Measurements from ENCODE around the gene CAPN8. TPM values are rescaled to one million over a fixed set of nuclear protein-coding genes. Genes with fewer than 3 reads are reported as not detected.

Gene CAPN8
- total RNA-seq, 1 experiment from 2014 or later, result 0.28 TPM

DNA sequence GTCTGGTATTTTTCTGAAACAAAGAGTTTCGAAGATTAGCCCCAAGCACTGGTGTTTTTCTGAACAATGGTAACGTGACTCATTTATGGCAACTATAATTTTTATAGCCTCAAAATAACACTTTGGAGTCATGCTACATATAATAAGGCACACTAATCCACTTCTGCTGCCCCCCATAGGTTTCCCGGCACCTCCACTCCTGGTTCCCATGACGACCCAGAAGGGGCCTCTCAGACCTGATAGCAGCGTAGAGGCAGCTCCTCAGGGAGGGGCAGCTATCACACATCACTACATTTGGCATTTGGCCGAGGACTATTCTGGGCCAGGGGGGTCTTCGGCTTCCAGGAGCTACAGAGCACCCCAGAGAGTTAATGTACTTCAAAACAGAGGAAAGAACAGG lies 23.3 kb downstream of the CAPN8 start:
- peaks cover 16% of the 10 kb centered on the region for H3K9me3 Mint-ChIP-seq
- POLR2A ChIA-PET, result no interaction called here
- TF ChIP-seq ELF4 (CRISPR knock-in tag; IDR thresholded peaks at IDR 0.05; ENCODE audit: low read depth), result no peak
- TF ChIP-seq, protein P1, sequence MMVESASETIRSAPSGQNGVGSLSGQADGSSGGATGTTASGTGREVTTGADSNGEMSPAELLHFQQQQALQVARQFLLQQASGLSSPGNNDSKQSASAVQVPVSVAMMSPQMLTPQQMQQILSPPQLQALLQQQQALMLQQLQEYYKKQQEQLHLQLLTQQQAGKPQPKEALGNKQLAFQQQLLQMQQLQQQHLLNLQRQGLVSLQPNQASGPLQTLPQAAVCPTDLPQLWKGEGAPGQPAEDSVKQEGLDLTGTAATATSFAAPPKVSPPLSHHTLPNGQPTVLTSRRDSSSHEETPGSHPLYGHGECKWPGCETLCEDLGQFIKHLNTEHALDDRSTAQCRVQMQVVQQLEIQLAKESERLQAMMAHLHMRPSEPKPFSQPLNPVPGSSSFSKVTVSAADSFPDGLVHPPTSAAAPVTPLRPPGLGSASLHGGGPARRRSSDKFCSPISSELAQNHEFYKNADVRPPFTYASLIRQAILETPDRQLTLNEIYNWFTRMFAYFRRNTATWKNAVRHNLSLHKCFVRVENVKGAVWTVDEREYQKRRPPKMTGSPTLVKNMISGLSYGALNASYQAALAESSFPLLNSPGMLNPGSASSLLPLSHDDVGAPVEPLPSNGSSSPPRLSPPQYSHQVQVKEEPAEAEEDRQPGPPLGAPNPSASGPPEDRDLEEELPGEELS (CRISPR knock-in tag; IDR thresholded peaks at IDR 0.05), result no peak
- no peak for TF ChIP-seq IRF2 (CRISPR knock-in tag; IDR thresholded peaks at IDR 0.05; ENCODE audit: borderline replicate concordance, low read depth)
- TF ChIP-seq, protein P2, sequence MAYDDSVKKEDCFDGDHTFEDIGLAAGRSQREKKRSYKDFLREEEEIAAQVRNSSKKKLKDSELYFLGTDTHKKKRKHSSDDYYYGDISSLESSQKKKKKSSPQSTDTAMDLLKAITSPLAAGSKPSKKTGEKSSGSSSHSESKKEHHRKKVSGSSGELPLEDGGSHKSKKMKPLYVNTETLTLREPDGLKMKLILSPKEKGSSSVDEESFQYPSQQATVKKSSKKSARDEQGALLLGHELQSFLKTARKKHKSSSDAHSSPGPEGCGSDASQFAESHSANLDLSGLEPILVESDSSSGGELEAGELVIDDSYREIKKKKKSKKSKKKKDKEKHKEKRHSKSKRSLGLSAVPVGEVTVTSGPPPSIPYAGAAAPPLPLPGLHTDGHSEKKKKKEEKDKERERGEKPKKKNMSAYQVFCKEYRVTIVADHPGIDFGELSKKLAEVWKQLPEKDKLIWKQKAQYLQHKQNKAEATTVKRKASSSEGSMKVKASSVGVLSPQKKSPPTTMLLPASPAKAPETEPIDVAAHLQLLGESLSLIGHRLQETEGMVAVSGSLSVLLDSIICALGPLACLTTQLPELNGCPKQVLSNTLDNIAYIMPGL (CRISPR knock-in tag; IDR thresholded peaks at IDR 0.05), result no peak
- TF ChIP-seq MXD4 (CRISPR knock-in tag; IDR thresholded peaks at IDR 0.05; ENCODE audit: borderline replicate concordance), result no peak
- TF ChIP-seq, protein P3, sequence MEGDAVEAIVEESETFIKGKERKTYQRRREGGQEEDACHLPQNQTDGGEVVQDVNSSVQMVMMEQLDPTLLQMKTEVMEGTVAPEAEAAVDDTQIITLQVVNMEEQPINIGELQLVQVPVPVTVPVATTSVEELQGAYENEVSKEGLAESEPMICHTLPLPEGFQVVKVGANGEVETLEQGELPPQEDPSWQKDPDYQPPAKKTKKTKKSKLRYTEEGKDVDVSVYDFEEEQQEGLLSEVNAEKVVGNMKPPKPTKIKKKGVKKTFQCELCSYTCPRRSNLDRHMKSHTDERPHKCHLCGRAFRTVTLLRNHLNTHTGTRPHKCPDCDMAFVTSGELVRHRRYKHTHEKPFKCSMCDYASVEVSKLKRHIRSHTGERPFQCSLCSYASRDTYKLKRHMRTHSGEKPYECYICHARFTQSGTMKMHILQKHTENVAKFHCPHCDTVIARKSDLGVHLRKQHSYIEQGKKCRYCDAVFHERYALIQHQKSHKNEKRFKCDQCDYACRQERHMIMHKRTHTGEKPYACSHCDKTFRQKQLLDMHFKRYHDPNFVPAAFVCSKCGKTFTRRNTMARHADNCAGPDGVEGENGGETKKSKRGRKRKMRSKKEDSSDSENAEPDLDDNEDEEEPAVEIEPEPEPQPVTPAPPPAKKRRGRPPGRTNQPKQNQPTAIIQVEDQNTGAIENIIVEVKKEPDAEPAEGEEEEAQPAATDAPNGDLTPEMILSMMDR (IDR thresholded peaks at IDR 0.05), result no peak
- TF ChIP-seq, protein P4, sequence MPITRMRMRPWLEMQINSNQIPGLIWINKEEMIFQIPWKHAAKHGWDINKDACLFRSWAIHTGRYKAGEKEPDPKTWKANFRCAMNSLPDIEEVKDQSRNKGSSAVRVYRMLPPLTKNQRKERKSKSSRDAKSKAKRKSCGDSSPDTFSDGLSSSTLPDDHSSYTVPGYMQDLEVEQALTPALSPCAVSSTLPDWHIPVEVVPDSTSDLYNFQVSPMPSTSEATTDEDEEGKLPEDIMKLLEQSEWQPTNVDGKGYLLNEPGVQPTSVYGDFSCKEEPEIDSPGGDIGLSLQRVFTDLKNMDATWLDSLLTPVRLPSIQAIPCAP (CRISPR knock-in tag; IDR thresholded peaks at IDR 0.05), result no peak
- TF ChIP-seq NR1H2 (CRISPR knock-in tag; IDR thresholded peaks at IDR 0.05), result no peak
- no peak for TF ChIP-seq ATF1 (CRISPR knock-in tag; IDR thresholded peaks at IDR 0.05)
- TF ChIP-seq, protein P5, sequence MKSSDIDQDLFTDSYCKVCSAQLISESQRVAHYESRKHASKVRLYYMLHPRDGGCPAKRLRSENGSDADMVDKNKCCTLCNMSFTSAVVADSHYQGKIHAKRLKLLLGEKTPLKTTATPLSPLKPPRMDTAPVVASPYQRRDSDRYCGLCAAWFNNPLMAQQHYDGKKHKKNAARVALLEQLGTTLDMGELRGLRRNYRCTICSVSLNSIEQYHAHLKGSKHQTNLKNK (CRISPR knock-in tag; IDR thresholded peaks at IDR 0.05), result no peak
- TF ChIP-seq, protein P6, sequence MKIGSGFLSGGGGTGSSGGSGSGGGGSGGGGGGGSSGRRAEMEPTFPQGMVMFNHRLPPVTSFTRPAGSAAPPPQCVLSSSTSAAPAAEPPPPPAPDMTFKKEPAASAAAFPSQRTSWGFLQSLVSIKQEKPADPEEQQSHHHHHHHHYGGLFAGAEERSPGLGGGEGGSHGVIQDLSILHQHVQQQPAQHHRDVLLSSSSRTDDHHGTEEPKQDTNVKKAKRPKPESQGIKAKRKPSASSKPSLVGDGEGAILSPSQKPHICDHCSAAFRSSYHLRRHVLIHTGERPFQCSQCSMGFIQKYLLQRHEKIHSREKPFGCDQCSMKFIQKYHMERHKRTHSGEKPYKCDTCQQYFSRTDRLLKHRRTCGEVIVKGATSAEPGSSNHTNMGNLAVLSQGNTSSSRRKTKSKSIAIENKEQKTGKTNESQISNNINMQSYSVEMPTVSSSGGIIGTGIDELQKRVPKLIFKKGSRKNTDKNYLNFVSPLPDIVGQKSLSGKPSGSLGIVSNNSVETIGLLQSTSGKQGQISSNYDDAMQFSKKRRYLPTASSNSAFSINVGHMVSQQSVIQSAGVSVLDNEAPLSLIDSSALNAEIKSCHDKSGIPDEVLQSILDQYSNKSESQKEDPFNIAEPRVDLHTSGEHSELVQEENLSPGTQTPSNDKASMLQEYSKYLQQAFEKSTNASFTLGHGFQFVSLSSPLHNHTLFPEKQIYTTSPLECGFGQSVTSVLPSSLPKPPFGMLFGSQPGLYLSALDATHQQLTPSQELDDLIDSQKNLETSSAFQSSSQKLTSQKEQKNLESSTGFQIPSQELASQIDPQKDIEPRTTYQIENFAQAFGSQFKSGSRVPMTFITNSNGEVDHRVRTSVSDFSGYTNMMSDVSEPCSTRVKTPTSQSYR (CRISPR knock-in tag; IDR thresholded peaks at IDR 0.05), result no peak
- TF ChIP-seq ZNF396 (CRISPR knock-in tag; IDR thresholded peaks at IDR 0.05; ENCODE audit: borderline replicate concordance), result no peak
- TF ChIP-seq, protein P7, sequence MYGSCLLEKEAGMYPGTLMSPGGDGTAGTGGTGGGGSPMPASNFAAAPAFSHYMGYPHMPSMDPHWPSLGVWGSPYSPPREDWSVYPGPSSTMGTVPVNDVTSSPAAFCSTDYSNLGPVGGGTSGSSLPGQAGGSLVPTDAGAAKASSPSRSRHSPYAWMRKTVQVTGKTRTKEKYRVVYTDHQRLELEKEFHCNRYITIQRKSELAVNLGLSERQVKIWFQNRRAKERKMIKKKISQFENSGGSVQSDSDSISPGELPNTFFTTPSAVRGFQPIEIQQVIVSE (CRISPR knock-in tag; IDR thresholded peaks at IDR 0.05; ENCODE audit: borderline replicate concordance), result no peak
- TF ChIP-seq NR2C2 (CRISPR knock-in tag; IDR thresholded peaks at IDR 0.05), result no peak
- no peak overlapping the region for H3K27ac Mint-ChIP-seq
- peaks cover 6% of the 10 kb centered on the region for H3K36me3 Mint-ChIP-seq
- peaks cover 24% of the 10 kb centered on the region for H3K4me1 Mint-ChIP-seq
- ATAC-seq, result no peak
- CTCF ChIA-PET, result interaction anchor here (0.7 to 1.1 kb wide), 2 partner anchors 28 to 86 kb away, joined by 3 to 5 read pairs; no protein-coding TSS in a partner anchor
- peaks cover under 1% of the 10 kb centered on the region; the same call in 1 of the 2 replicates for H3K27me3 Mint-ChIP-seq (ENCODE audit: low read depth)
- H3K4me3 Mint-ChIP-seq, result no peak overlapping the region
- no peak for DNase-seq (ENCODE audit: low spot score)
